Thyroid gland (tissue), 4 donors: ENCODE data around the gene LRP10. TPM values are rescaled to one million over a fixed set of nuclear protein-coding genes. Genes with fewer than 3 reads are reported as not detected.

Source experiments
- DNase-seq, 2 donors: peaks; one replicate each; pipeline ENCODE4 v3.0.0-alpha.2; 2019
- H3K27ac ChIP-seq, 3 donors: fragments of 200-600 bp; sonication (generic); 1 replicate in 2 of 3; 2 replicates in 1 of 3; pipeline ENCODE4 v1.5.1; 2016 to 2019; ENCODE audit warnings: mild to moderate bottlenecking in 1 of 3, moderate library complexity in 1 of 3
- H3K27me3 ChIP-seq: fragments of 200-600 bp; sonication (generic); one replicate; pipeline ENCODE4 v1.5.1; 2019
- H3K36me3 ChIP-seq, 2 donors: fragments of 200-600 bp; sonication (generic); one replicate each; pipeline ENCODE4 v1.5.1; 2016 to 2019
- H3K4me1 ChIP-seq, 2 donors: fragments of 200-600 bp; sonication (generic); one replicate each; pipeline ENCODE4 v1.5.1; 2017 to 2019
- H3K4me3 ChIP-seq, 3 donors: fragments of 200-600 bp; sonication (generic); replicated peaks in 1 of 3; 1 replicate in 2 of 3; 2 replicates in 1 of 3; pipeline ENCODE4 v1.5.1; 2016; ENCODE audit warnings: mild to moderate bottlenecking in 1 of 3
- H3K9me3 ChIP-seq: fragments of 200-600 bp; sonication (generic); one replicate; pipeline ENCODE4 v1.5.1; 2017
- POLR2A ChIP-seq, 2 donors: fragments of 450-650 bp; IDR thresholded peaks; one replicate each; pipeline ENCODE4 v1.6.1; 2017; ENCODE audit warnings: antibody characterized with exemption in 2 of 2, mild to moderate bottlenecking in 2 of 2, moderate library complexity in 1 of 2
- WGBS, 2 donors: methylation state at CpG; one replicate each; pipeline ENCODE4 v1.1.5; 2017; 5-methylcytosine and 5-hydroxymethylcytosine counted together
- intact Hi-C: fragments of 100-400 bp; cut with DNase I; formaldehyde crosslinking; loops from one replicate; pipeline ENCODE4 v1.15.1; 2023
- total RNA-seq, 4 donors: library from RNA; depleted of rRNA; stranded (reverse); fragments of >200 nt; gene quantifications; one replicate each; pipeline ENCODE4 v1.2.3, GENCODE V29; 2016
- TF ChIP-seq, protein P1 (sequence below), 6 experiments: fragments of 200-600 bp in 3 of 6; fragments of 450-650 bp in 3 of 6; sonication (generic) in 3 of 6; IDR thresholded peaks; one replicate each; pipeline ENCODE4 v1.5.1; 2016 to 2019; ENCODE audit warnings: antibody characterized with exemption in 6 of 6, mild to moderate bottlenecking in 2 of 6, inconsistent platforms in 1 of 6, moderate library complexity in 1 of 6

Gene LRP10
- total RNA-seq, 4 donors from 2014 or later = 107 to 143 (median 121) TPM

DNA sequence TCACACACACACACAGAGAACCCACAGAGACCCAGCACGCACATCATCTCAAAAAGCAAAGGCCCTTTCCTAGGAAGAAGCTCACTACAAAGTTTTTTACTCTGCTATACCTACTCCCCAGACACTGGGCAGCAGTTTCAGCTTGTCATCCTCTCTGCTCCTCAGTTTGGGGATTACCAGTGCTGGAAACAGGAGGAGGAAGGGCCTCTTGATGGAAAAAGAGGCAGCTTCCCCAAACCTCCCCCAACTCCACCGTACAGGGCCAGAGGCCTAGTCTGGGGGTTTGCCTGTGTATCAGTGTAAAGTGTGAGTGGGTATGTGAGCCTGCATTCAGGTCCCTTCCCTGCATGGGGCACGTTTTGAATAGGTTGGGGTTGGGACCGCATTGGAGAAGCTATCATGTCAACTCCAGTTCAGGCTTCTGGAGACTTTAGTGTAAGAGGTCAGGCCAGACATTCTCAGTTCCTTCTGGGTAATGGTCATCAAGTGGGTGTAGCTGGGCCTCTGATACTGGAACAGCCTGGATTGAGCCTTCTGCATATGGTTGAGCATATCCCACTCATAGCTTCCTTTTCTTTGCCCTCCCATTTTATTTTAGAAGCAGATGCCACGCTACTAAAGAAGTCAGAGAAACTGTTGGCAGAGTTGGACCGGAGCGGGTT lies 12.7 kb downstream of the LRP10 start:
- Histone ChIP-seq H3K27me3 (no peaks in the 10 kb centered on the region), H3K4me1 (peaks cover 10 to 28% of the 10 kb centered on the region in 2 donors), H3K27ac (no peak overlapping the region), H3K36me3 (peaks cover 0 to 3% of the 10 kb centered on the region in 2 donors), H3K4me3 (no peak overlapping the region), H3K9me3 (no peaks in the 10 kb centered on the region)
- no peak for DNase-seq
- 79 to 94% methylated on average over 7 of the region's 7 CpGs for WGBS, 2 donors
- TF ChIP-seq, protein P1, sequence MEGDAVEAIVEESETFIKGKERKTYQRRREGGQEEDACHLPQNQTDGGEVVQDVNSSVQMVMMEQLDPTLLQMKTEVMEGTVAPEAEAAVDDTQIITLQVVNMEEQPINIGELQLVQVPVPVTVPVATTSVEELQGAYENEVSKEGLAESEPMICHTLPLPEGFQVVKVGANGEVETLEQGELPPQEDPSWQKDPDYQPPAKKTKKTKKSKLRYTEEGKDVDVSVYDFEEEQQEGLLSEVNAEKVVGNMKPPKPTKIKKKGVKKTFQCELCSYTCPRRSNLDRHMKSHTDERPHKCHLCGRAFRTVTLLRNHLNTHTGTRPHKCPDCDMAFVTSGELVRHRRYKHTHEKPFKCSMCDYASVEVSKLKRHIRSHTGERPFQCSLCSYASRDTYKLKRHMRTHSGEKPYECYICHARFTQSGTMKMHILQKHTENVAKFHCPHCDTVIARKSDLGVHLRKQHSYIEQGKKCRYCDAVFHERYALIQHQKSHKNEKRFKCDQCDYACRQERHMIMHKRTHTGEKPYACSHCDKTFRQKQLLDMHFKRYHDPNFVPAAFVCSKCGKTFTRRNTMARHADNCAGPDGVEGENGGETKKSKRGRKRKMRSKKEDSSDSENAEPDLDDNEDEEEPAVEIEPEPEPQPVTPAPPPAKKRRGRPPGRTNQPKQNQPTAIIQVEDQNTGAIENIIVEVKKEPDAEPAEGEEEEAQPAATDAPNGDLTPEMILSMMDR (IDR thresholded peaks at IDR 0.05) = no peak
- intact Hi-C loops = no loop called here

DNA sequence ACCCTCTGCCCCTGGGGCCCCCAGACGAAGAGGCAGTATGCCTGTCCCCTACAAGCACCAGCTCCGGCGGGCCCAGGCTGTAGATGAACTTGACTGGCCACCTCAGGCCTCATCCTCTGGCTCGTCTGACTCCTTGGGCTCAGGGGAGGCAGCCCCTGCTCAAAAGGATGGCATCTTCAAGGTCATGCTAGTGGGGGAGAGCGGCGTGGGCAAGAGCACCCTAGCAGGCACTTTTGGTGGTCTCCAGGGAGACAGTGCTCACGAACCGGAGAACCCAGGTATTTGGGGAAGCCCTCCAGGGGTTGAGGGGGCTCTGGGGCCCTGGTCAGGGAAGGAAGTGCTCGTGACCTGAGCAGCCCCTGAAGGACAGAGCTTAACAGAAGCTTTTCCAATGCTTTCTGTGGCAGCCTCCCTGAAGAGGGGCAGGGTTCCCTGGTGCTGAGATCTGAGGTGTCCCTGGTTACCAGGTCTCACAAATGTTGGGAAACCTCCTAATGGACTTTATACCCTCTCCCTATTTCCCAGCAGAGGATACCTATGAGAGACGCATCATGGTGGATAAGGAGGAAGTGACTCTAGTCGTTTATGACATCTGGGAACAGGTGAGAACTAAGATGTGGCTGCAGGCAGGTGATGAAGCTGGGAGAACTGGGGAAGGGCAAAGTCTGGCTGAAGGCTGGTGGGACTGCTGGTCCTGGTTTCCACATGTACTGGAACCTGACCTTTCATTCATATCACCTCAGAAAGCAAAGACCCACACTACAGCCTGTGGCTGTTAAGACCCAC lies 13.4 kb downstream of the LRP10 start:
- Histone ChIP-seq H3K27ac (no peak overlapping the region), H3K4me3 (no peak overlapping the region), H3K4me1 (peaks cover 10 to 28% of the 10 kb centered on the region in 2 donors), H3K9me3 (no peaks in the 10 kb centered on the region), H3K27me3 (no peaks in the 10 kb centered on the region), H3K36me3 (no peaks in the 10 kb centered on the region)
- 94 to 97% methylated on average over 11 of the region's 11 CpGs for WGBS, 2 donors
- DNase-seq = no peak
- TF ChIP-seq POLR2A (IDR thresholded peaks at IDR 0.05) = no peak
- TF ChIP-seq, protein P1 (IDR thresholded peaks at IDR 0.05) = no peak
- intact Hi-C loops = no loop called here

DNA sequence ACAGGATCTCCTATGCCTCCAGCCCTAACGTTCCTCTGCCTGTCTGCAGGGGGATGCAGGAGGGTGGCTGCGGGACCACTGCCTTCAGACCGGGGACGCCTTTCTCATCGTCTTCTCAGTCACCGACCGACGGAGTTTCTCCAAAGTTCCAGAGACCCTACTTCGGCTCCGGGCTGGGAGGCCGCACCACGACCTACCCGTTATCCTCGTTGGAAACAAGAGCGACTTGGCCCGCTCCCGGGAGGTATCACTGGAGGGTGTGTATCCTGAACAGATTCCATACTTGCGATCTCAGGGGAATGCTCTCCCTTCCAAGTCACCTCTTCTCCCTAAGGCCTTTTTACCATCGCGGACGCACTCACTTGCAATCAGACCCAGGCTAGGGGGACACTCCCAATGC lies 14.4 kb downstream of the LRP10 start:
- 93 to 94% methylated on average over 21 of the region's 21 CpGs for WGBS, 2 donors
- H3K4me3 ChIP-seq = peak overlapping the region in 1 of 3 donors; percentile 56
- H3K4me1 ChIP-seq = peaks cover 10 to 28% of the 10 kb centered on the region in 2 donors
- H3K27ac ChIP-seq = no peak overlapping the region
- TF ChIP-seq, protein P1 (IDR thresholded peaks at IDR 0.05) = no peak
- no peak for TF ChIP-seq POLR2A (IDR thresholded peaks at IDR 0.05)
- H3K36me3 ChIP-seq = no peaks in the 10 kb centered on the region
- intact Hi-C loops = no loop called here
- no peaks in the 10 kb centered on the region for H3K27me3 ChIP-seq
- DNase-seq = no peak
- no peaks in the 10 kb centered on the region for H3K9me3 ChIP-seq

- Histone ChIP-seq H3K9me3 (no peaks in the 10 kb centered on the region), H3K27me3 (no peaks in the 10 kb centered on the region), H3K27ac (peak overlapping the region; percentile 31 to 84 (median 81)), H3K4me3 (peak overlapping the region in 2 of 3 donors; percentile 22 to 56), H3K36me3 (no peaks in the 10 kb centered on the region), H3K4me1 (peaks cover 10 to 28% of the 10 kb centered on the region in 2 donors)
- intact Hi-C loops = no loop called here
- WGBS, 2 donors = 8% methylated on average over 28 to 46 of the region's 77 CpGs
- DNase-seq = peak; percentile 79 to 81
- TF ChIP-seq, protein P1 (IDR thresholded peaks at IDR 0.05) = peak in 2 of 6 experiments; percentile 10 to 14
- TF ChIP-seq POLR2A (IDR thresholded peaks at IDR 0.05) = peak in 1 of 2 donors; percentile 36
Observed at GRCh38 chr14:22886500-22887259, 15.1 kb downstream of the LRP10 start.
